Measurements from ENCODE around the gene SETD5.

Gene SETD5

DNA sequence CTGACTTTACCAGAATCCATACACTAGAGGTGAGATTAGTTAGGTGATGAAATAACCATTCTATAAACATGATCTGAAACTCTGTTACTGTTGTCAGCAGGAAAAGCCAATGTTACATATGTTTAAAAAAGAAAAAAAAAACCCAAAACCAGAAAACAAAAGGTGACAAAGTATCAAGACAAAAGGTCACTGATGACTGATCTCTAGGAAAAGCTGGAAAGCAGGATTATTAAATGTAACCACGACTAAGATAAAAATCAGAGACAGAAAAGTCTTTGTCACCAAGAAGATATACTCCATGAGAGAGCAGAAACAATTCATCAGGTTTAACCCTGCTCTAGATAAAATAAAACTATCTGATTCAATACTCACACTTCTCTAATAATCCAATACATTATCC, 5.4 kb upstream of the SETD5 start:
- no peak for TF ChIP-seq GLIS3 (CRISPR knock-in tag; IDR thresholded peaks at IDR 0.05)
- TF ChIP-seq ZNF70 (CRISPR knock-in tag; IDR thresholded peaks at IDR 0.05), result no peak
- no peak for TF ChIP-seq PPARA (CRISPR knock-in tag; IDR thresholded peaks at IDR 0.05; ENCODE audit: borderline replicate concordance)
- no peak for TF ChIP-seq BACH2 (CRISPR knock-in tag; IDR thresholded peaks at IDR 0.05; ENCODE audit: borderline replicate concordance)
- no peak for TF ChIP-seq TOX (CRISPR knock-in tag; IDR thresholded peaks at IDR 0.05; ENCODE audit: borderline replicate concordance)
- no peak for TF ChIP-seq ESRRG (CRISPR knock-in tag; IDR thresholded peaks at IDR 0.05)
- TF ChIP-seq ARNTL (CRISPR knock-in tag; IDR thresholded peaks at IDR 0.05; ENCODE audit: borderline replicate concordance, low read depth), result no peak
- TF ChIP-seq POU6F1 (CRISPR knock-in tag; IDR thresholded peaks at IDR 0.05; ENCODE audit: borderline replicate concordance, low read depth), result no peak
- TF ChIP-seq, protein P1, sequence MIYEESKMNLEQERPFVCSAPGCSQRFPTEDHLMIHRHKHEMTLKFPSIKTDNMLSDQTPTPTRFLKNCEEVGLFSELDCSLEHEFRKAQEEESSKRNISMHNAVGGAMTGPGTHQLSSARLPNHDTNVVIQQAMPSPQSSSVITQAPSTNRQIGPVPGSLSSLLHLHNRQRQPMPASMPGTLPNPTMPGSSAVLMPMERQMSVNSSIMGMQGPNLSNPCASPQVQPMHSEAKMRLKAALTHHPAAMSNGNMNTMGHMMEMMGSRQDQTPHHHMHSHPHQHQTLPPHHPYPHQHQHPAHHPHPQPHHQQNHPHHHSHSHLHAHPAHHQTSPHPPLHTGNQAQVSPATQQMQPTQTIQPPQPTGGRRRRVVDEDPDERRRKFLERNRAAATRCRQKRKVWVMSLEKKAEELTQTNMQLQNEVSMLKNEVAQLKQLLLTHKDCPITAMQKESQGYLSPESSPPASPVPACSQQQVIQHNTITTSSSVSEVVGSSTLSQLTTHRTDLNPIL (CRISPR knock-in tag; IDR thresholded peaks at IDR 0.05; ENCODE audit: low read depth), result no peak
- TF ChIP-seq ZFP30 (CRISPR knock-in tag; IDR thresholded peaks at IDR 0.05), result no peak
- TF ChIP-seq OSR1 (CRISPR knock-in tag; IDR thresholded peaks at IDR 0.05), result no peak
- TF ChIP-seq ISL1 (CRISPR knock-in tag; IDR thresholded peaks at IDR 0.05), result no peak
- no peak for TF ChIP-seq TCF4 (CRISPR knock-in tag; IDR thresholded peaks at IDR 0.05; ENCODE audit: borderline replicate concordance)
- ATAC-seq, result no peak

DNA sequence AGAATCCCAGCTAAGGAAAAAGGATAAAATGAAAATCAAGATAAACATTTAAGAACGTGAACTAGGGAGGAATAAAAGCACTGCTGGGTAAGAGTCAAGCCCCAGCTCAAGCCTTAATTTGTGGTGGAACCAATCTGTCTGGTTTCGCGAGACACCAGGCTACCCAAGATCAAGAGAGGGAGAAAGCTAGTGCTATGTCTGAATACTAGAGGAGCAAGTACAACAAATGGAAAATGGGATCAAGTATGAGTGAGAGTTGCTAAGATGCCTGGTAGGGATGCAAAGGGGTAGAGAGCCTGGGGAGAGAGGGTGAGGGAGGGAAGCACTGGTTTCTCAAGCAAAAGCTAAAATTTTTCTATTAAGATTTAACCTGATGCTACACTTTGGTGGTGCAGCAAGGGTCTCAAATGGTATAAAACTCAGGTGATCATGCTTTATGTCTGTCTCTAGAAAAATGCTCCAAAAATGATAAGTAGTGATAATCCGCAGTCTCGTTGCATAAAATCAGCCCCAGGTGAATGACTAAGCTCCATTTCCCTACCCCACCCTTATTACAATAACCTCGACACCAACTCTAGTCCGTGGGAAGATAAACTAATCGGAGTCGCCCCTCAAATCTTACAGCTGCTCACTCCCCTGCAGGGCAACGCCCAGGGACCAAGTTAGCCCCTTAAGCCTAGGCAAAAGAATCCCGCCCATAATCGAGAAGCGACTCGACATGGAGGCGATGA, 1.7 kb upstream of the SETD5 start:
- TF ChIP-seq ZNF70 (CRISPR knock-in tag; IDR thresholded peaks at IDR 0.05) (no peak), TCF4 (CRISPR knock-in tag; IDR thresholded peaks at IDR 0.05; ENCODE audit: borderline replicate concordance) (no peak), BACH2 (CRISPR knock-in tag; IDR thresholded peaks at IDR 0.05; ENCODE audit: borderline replicate concordance) (no peak), POU6F1 (CRISPR knock-in tag; IDR thresholded peaks at IDR 0.05; ENCODE audit: borderline replicate concordance, low read depth) (no peak), ESRRG (CRISPR knock-in tag; IDR thresholded peaks at IDR 0.05) (no peak), ZFP3 (CRISPR knock-in tag; IDR thresholded peaks at IDR 0.05) (no peak), ZNF565 (CRISPR knock-in tag; conservative IDR thresholded peaks at IDR 0.05; ENCODE audit: low read depth) (no peak)
- TF ChIP-seq, protein P2, sequence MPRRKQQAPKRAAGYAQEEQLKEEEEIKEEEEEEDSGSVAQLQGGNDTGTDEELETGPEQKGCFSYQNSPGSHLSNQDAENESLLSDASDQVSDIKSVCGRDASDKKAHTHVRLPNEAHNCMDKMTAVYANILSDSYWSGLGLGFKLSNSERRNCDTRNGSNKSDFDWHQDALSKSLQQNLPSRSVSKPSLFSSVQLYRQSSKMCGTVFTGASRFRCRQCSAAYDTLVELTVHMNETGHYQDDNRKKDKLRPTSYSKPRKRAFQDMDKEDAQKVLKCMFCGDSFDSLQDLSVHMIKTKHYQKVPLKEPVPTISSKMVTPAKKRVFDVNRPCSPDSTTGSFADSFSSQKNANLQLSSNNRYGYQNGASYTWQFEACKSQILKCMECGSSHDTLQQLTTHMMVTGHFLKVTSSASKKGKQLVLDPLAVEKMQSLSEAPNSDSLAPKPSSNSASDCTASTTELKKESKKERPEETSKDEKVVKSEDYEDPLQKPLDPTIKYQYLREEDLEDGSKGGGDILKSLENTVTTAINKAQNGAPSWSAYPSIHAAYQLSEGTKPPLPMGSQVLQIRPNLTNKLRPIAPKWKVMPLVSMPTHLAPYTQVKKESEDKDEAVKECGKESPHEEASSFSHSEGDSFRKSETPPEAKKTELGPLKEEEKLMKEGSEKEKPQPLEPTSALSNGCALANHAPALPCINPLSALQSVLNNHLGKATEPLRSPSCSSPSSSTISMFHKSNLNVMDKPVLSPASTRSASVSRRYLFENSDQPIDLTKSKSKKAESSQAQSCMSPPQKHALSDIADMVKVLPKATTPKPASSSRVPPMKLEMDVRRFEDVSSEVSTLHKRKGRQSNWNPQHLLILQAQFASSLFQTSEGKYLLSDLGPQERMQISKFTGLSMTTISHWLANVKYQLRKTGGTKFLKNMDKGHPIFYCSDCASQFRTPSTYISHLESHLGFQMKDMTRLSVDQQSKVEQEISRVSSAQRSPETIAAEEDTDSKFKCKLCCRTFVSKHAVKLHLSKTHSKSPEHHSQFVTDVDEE (CRISPR knock-in tag; IDR thresholded peaks at IDR 0.05), result no peak
- TF ChIP-seq, protein P3, sequence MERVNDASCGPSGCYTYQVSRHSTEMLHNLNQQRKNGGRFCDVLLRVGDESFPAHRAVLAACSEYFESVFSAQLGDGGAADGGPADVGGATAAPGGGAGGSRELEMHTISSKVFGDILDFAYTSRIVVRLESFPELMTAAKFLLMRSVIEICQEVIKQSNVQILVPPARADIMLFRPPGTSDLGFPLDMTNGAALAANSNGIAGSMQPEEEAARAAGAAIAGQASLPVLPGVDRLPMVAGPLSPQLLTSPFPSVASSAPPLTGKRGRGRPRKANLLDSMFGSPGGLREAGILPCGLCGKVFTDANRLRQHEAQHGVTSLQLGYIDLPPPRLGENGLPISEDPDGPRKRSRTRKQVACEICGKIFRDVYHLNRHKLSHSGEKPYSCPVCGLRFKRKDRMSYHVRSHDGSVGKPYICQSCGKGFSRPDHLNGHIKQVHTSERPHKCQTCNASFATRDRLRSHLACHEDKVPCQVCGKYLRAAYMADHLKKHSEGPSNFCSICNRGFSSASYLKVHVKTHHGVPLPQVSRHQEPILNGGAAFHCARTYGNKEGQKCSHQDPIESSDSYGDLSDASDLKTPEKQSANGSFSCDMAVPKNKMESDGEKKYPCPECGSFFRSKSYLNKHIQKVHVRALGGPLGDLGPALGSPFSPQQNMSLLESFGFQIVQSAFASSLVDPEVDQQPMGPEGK (CRISPR knock-in tag; IDR thresholded peaks at IDR 0.05; ENCODE audit: borderline replicate concordance), result no peak
- no peak for ATAC-seq

DNA sequence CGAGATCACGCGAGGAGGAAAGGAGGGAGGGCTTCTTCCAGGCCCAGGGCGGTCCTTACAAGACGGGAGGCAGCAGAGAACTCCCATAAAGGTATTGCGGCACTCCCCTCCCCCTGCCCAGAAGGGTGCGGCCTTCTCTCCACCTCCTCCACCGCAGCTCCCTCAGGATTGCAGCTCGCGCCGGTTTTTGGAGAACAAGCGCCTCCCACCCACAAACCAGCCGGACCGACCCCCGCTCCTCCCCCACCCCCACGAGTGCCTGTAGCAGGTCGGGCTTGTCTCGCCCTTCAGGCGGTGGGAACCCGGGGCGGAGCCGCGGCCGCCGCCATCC, 1.1 kb upstream of the SETD5 start:
- peak; percentile 63 for ATAC-seq
- no peak; the same call in 1 of the 2 replicates for TF ChIP-seq GLIS3 (CRISPR knock-in tag; IDR thresholded peaks at IDR 0.05)
- TF ChIP-seq TCF4 (CRISPR knock-in tag; IDR thresholded peaks at IDR 0.05; ENCODE audit: borderline replicate concordance), result no peak
- TF ChIP-seq, protein P3 (CRISPR knock-in tag; IDR thresholded peaks at IDR 0.05; ENCODE audit: borderline replicate concordance), result no peak
- no peak for TF ChIP-seq ARNTL (CRISPR knock-in tag; IDR thresholded peaks at IDR 0.05; ENCODE audit: borderline replicate concordance, low read depth)
- no peak for TF ChIP-seq ISL1 (CRISPR knock-in tag; IDR thresholded peaks at IDR 0.05)
- no peak; the same call in 1 of the 2 replicates for TF ChIP-seq CSRNP3 (CRISPR knock-in tag; IDR thresholded peaks at IDR 0.05)
- TF ChIP-seq RARB (CRISPR knock-in tag; IDR thresholded peaks at IDR 0.05), result no peak
- no peak for TF ChIP-seq ZNF70 (CRISPR knock-in tag; IDR thresholded peaks at IDR 0.05)
- TF ChIP-seq POU6F1 (CRISPR knock-in tag; IDR thresholded peaks at IDR 0.05; ENCODE audit: borderline replicate concordance, low read depth), result no peak
- TF ChIP-seq PPARA (CRISPR knock-in tag; IDR thresholded peaks at IDR 0.05; ENCODE audit: borderline replicate concordance), result no peak
